22Rv1 (cell line): Measurements from ENCODE around the gene AR.

Experiments used
- ZFX ChIP-seq: fragments of 450-650 bp; IDR thresholded peaks from 2 replicates; pipeline ENCODE4 v1.6.1; 2017; ENCODE audit warnings: antibody characterized with exemption, borderline replicate concordance
- TF ChIP-seq, protein P1 (sequence below): fragments of 450-650 bp; IDR thresholded peaks from 2 replicates; pipeline ENCODE4 v1.5.1; 2017; ENCODE audit warnings: mild to moderate bottlenecking

GRCh38 chrX:67523002-67523681, 20.7 kb upstream of the AR start:
- no peak for TF ChIP-seq ZFX
- TF ChIP-seq, protein P1, sequence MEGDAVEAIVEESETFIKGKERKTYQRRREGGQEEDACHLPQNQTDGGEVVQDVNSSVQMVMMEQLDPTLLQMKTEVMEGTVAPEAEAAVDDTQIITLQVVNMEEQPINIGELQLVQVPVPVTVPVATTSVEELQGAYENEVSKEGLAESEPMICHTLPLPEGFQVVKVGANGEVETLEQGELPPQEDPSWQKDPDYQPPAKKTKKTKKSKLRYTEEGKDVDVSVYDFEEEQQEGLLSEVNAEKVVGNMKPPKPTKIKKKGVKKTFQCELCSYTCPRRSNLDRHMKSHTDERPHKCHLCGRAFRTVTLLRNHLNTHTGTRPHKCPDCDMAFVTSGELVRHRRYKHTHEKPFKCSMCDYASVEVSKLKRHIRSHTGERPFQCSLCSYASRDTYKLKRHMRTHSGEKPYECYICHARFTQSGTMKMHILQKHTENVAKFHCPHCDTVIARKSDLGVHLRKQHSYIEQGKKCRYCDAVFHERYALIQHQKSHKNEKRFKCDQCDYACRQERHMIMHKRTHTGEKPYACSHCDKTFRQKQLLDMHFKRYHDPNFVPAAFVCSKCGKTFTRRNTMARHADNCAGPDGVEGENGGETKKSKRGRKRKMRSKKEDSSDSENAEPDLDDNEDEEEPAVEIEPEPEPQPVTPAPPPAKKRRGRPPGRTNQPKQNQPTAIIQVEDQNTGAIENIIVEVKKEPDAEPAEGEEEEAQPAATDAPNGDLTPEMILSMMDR: no peak
